Loucy (cell line): ENCODE results near the gene MTX3.

Experiments used
- H2AFZ ChIP-seq: fragments of 200-600 bp; sonication (generic); 2 replicates; pipeline ENCODE4 v1.6.0; 2016; ENCODE audit warnings: antibody characterized with exemption, mild to moderate bottlenecking, low read length, moderate library complexity
- H3F3A ChIP-seq: fragments of 200-600 bp; 2 replicates; pipeline ENCODE4 v1.6.0; 2016; ENCODE audit warnings: antibody characterized with exemption, low read depth, mild to moderate bottlenecking
- H3K27me3 ChIP-seq: fragments of 200-600 bp; sonication (generic); 2 replicates; pipeline ENCODE4 v1.6.1; 2014; ENCODE audit warnings: low read length, mild to moderate bottlenecking; ENCODE audit not compliant: insufficient read depth, poor library complexity, severe bottlenecking
- H3K36me3 ChIP-seq: fragments of 200-600 bp; sonication (generic); 2 replicates; pipeline ENCODE4 v1.6.1; 2016; ENCODE audit warnings: low read length; ENCODE audit not compliant: insufficient read depth
- H3K4me1 ChIP-seq: fragments of 200-600 bp; sonication (generic); 2 replicates; pipeline ENCODE4 v1.5.1; 2014; ENCODE audit warnings: low read length, mild to moderate bottlenecking; ENCODE audit not compliant: insufficient read depth, poor library complexity, severe bottlenecking
- H3K4me2 ChIP-seq: fragments of 200-600 bp; sonication (generic); 2 replicates; pipeline ENCODE4 v1.6.0; 2014; ENCODE audit warnings: antibody characterized with exemption, low read length, low read depth, mild to moderate bottlenecking; ENCODE audit not compliant: poor library complexity, severe bottlenecking
- H3K4me3 ChIP-seq: fragments of 200-600 bp; sonication (generic); 2 replicates; pipeline ENCODE4 v1.5.1; 2014; ENCODE audit warnings: low read length, mild to moderate bottlenecking, mixed read lengths; ENCODE audit not compliant: poor library complexity, severe bottlenecking
- H3K79me2 ChIP-seq: fragments of 200-600 bp; sonication (generic); 2 replicates; pipeline ENCODE4 v1.6.1; 2014; ENCODE audit warnings: low read length; ENCODE audit not compliant: insufficient read depth
- H3K9ac ChIP-seq: fragments of 200-600 bp; sonication (generic); 2 replicates; pipeline ENCODE4 v1.6.0; 2014; ENCODE audit warnings: mild to moderate bottlenecking, low read depth, low read length, moderate library complexity; ENCODE audit not compliant: poor library complexity, severe bottlenecking
- H3K9me2 ChIP-seq: fragments of 200-600 bp; sonication (generic); replicated peaks from 2 replicates; pipeline ENCODE4 v1.6.1; 2016; ENCODE audit warnings: low read depth, low read length, mixed read lengths
- H3K9me3 ChIP-seq: fragments of 200-600 bp; sonication (generic); 2 replicates; pipeline ENCODE4 v1.6.1; 2014; ENCODE audit warnings: mild to moderate bottlenecking, antibody characterized with exemption, low read length, low read depth; ENCODE audit not compliant: insufficient read depth
- H4K20me1 ChIP-seq: fragments of 200-600 bp; sonication (generic); 2 replicates; pipeline ENCODE4 v1.6.0; 2014; ENCODE audit warnings: antibody characterized with exemption, low read length, mild to moderate bottlenecking; ENCODE audit not compliant: insufficient read depth, poor library complexity, severe bottlenecking
- CTCF ChIP-seq: fragments of 200-600 bp; sonication (generic); conservative IDR thresholded peaks from 2 replicates; pipeline ENCODE4 v1.5.1; 2014; ENCODE audit warnings: mild to moderate bottlenecking, antibody characterized with exemption, low read length
- EZH2phosphoT487 ChIP-seq: fragments of 200-600 bp; IDR thresholded peaks from 2 replicates; pipeline ENCODE4 v1.6.1; 2018; ENCODE audit warnings: antibody characterized with exemption, mild to moderate bottlenecking, moderate library complexity, borderline replicate concordance

The MTX3 gene

GRCh38 chr5:79982136-79982535 is 8.9 kb downstream of the MTX3 start:
- no peaks in the 10 kb centered on the region for H3K9me2 ChIP-seq
- H3K4me1 ChIP-seq, result peaks cover 49% of the 10 kb centered on the region
- H3F3A ChIP-seq, result peaks cover 7% of the 10 kb centered on the region; the same call in 1 of the 2 replicates
- H2AFZ ChIP-seq, result peak overlapping the region; percentile 10; the same call in 1 of the 2 replicates
- no peaks in the 10 kb centered on the region for H3K36me3 ChIP-seq
- TF ChIP-seq CTCF (no peak), EZH2phosphoT487 (no peak)
- H3K9ac ChIP-seq, result peak overlapping the region; percentile 20
- H3K4me2 ChIP-seq, result peak overlapping the region; percentile 45
- peak overlapping the region; percentile 2 for H3K4me3 ChIP-seq
- no peaks in the 10 kb centered on the region for H3K9me3 ChIP-seq
- no peaks in the 10 kb centered on the region for H3K79me2 ChIP-seq
- H3K27me3 ChIP-seq, result no peaks in the 10 kb centered on the region
- no peaks in the 10 kb centered on the region for H4K20me1 ChIP-seq

- Histone ChIP-seq H4K20me1 (no peaks in the 10 kb centered on the region), H3K9ac (no peak overlapping the region), H3K9me3 (no peaks in the 10 kb centered on the region), H3K4me1 (peaks cover 18% of the 10 kb centered on the region), H3K4me2 (no peak overlapping the region), H3K27me3 (no peaks in the 10 kb centered on the region), H3F3A (peaks cover 7% of the 10 kb centered on the region; the same call in 1 of the 2 replicates), H3K36me3 (no peaks in the 10 kb centered on the region), H3K9me2 (no peaks in the 10 kb centered on the region), H3K79me2 (no peaks in the 10 kb centered on the region), H3K4me3 (no peak overlapping the region), H2AFZ (no peak overlapping the region)
- TF ChIP-seq CTCF (no peak), EZH2phosphoT487 (no peak)
These were observed 14.1 kb downstream of the MTX3 start for GRCh38 chr5:79976759-79977515.

- H3K4me1 ChIP-seq, result peaks cover 6% of the 10 kb centered on the region
- peaks cover 6% of the 10 kb centered on the region; the same call in 1 of the 2 replicates for H3F3A ChIP-seq
- no peak for TF ChIP-seq CTCF
- no peak for TF ChIP-seq EZH2phosphoT487
These were observed 15.6 kb downstream of the MTX3 start for GRCh38 chr5:79975422-79975821.

More at GRCh38 chr5:79975422-79975821, 15.6 kb downstream of the MTX3 start:
- Histone ChIP-seq H3K27me3 (no peaks in the 10 kb centered on the region), H3K79me2 (no peaks in the 10 kb centered on the region), H4K20me1 (no peaks in the 10 kb centered on the region), H3K9ac (no peak overlapping the region), H3K9me2 (no peaks in the 10 kb centered on the region), H3K36me3 (no peaks in the 10 kb centered on the region), H3K4me2 (no peak overlapping the region), H2AFZ (no peak overlapping the region), H3K4me3 (no peak overlapping the region), H3K9me3 (no peaks in the 10 kb centered on the region)
